Mesothelial cell of epicardium (in vitro differentiated cells): ENCODE measurements around the gene PI16. TPM values are rescaled to one million over a fixed set of nuclear protein-coding genes. Genes with fewer than 3 reads are reported as not detected.

ENCODE experiments used
- DNase-seq, 2 experiments: peaks; one replicate each; pipeline ENCODE4 v3.0.0; 2021; ENCODE audit warnings: low spot score in 2 of 2; ENCODE audit not compliant: unreplicated experiment in 2 of 2
- H3K27ac Mint-ChIP-seq: 2 replicates; pipeline ENCODE4 v1.8.0; 2021; ENCODE audit warnings: mixed read lengths
- H3K27me3 Mint-ChIP-seq: 2 replicates; pipeline ENCODE4 v1.8.0; 2021; ENCODE audit warnings: low read depth, mixed read lengths
- H3K36me3 Mint-ChIP-seq: 2 replicates; pipeline ENCODE4 v1.8.0; 2021; ENCODE audit warnings: mixed read lengths
- H3K4me1 Mint-ChIP-seq: 2 replicates; pipeline ENCODE4 v1.8.0; 2021; ENCODE audit warnings: mixed read lengths
- H3K4me3 Mint-ChIP-seq: 2 replicates; pipeline ENCODE4 v1.8.0; 2021; ENCODE audit warnings: mild to moderate bottlenecking, moderate library complexity, mixed read lengths
- H3K9me3 Mint-ChIP-seq: 2 replicates; pipeline ENCODE4 v1.8.0; 2021; ENCODE audit warnings: mixed read lengths
- total RNA-seq: library from RNA; stranded (reverse); gene quantifications from 3 replicates; pipeline ENCODE4 v1.2.1, GENCODE V29; 2021
- TF ChIP-seq, protein P1 (sequence below): fragments of 200-600 bp; sonication (generic); IDR thresholded peaks from one replicate; pipeline ENCODE4 v1.5.0; 2021; ENCODE audit warnings: antibody characterized with exemption; ENCODE audit not compliant: unreplicated experiment

Gene PI16
- total RNA-seq, 1 donor from 2014 or later: not detected

DNA sequence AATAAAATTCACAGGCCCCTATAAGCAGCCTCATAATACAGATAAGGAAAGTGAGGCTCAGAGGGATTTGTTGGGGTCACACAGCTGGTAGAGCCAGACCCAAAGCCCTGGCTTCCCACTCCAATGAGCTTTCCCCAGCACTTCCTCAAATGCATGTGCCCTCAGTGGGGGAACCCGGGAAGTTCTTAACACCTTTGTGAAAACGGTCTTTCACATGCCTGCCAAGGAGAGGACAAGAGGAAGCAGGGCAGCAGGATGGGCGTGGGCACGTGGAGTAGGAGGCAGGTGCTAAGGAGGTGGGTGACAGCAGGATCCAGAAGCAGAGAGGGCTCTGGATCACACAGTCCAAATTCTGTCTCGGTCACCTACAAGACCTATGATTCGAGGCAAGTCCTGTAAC is 598 bp downstream of the PI16 start:
- H3K4me3 Mint-ChIP-seq: no peak overlapping the region
- no peaks in the 10 kb centered on the region for H3K4me1 Mint-ChIP-seq
- no peaks in the 10 kb centered on the region for H3K36me3 Mint-ChIP-seq
- DNase-seq: no peak
- no peaks in the 10 kb centered on the region for H3K9me3 Mint-ChIP-seq
- no peak overlapping the region for H3K27ac Mint-ChIP-seq
- TF ChIP-seq, protein P1, sequence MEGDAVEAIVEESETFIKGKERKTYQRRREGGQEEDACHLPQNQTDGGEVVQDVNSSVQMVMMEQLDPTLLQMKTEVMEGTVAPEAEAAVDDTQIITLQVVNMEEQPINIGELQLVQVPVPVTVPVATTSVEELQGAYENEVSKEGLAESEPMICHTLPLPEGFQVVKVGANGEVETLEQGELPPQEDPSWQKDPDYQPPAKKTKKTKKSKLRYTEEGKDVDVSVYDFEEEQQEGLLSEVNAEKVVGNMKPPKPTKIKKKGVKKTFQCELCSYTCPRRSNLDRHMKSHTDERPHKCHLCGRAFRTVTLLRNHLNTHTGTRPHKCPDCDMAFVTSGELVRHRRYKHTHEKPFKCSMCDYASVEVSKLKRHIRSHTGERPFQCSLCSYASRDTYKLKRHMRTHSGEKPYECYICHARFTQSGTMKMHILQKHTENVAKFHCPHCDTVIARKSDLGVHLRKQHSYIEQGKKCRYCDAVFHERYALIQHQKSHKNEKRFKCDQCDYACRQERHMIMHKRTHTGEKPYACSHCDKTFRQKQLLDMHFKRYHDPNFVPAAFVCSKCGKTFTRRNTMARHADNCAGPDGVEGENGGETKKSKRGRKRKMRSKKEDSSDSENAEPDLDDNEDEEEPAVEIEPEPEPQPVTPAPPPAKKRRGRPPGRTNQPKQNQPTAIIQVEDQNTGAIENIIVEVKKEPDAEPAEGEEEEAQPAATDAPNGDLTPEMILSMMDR: no peak
- no peaks in the 10 kb centered on the region for H3K27me3 Mint-ChIP-seq

DNA sequence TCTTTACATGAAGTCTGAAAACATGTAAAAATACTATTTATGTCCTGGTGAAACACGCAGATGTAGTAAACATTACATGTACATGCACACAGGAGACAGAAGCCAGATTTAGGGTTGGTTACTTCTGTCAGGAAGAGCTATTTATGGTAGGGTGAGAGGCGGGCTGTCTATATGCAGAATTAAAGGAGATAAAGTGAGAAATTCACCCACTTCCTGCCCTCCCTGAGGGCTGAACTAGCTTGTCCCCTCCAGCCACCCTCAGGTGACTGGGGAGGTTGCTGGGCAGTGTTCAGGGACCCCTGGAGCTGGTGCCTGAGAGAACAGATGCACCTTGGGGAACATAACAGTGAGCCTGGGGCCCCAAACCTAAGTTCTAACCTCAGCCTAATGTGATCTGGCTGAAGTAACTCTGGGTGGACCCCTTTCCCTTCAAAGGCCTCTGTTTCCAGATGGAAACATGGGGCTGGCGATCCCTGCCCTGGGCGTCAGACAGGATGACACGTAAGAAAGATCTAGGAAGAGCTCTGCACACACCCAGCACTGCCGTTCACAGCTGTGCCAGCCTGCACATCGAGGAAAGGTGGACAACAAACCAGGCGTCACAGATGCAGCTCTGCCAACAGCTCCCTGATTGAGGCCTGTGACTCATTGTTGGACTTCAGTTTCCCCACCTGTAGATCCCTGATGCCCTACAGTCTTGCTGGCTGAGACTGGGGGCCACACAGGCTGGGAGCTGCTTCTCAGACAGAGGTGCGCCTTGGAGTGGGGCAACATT is 1.3 kb downstream of the PI16 start:
- Mint-ChIP-seq H3K27ac (no peak overlapping the region), H3K9me3 (no peaks in the 10 kb centered on the region), H3K27me3 (no peaks in the 10 kb centered on the region), H3K4me3 (no peak overlapping the region), H3K4me1 (peaks cover 1% of the 10 kb centered on the region), H3K36me3 (no peaks in the 10 kb centered on the region)
- no peak for DNase-seq
- TF ChIP-seq, protein P1: no peak

DNA sequence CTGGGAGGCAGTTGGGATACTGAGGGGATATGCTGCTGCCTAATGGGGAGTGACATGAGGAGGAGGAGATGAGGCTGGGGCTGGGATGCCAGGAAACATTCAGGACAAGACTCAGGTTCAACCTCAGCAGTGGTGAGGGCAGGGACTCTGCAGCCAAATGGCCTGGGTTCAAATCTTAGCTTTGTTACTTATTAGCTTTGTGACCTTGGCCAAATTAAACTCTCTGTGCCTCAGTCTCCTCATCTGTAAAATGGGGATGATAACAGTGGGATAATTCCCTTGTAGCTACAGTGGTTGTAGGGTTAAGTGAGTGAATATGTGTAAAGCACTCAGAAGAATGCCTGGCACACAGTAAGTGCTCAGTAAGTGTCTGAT is 1.9 kb downstream of the PI16 start:
- DNase-seq: no peak

DNA sequence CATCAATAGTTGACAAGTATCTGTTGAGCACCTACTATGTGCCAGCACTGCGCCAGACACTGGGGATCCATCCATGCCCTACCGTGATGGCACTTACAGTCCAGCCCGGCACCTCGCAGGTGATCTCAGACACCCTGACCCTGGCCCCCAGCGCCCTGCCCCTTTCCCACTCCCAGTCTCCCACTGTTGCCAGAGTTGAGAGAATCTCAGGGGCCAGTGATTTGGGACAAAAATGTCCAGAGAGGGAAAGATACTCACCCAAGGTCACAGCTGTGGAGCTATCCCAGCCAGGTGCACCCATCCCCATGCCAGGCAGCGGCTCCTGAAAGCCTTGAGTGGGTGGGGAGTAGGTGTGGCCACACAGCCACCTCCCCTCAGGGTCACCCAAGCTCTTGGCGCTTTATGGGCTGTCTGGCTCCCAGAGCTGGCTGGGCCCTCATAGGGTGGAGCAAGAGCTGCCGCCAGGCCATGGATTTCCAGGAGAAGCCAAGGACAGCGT is 3.3 kb downstream of the PI16 start:
- TF ChIP-seq, protein P1: no peak
- H3K27me3 Mint-ChIP-seq: no peaks in the 10 kb centered on the region
- no peaks in the 10 kb centered on the region for H3K36me3 Mint-ChIP-seq
- DNase-seq: no peak
- no peaks in the 10 kb centered on the region for H3K9me3 Mint-ChIP-seq
- peaks cover 3% of the 10 kb centered on the region for H3K4me1 Mint-ChIP-seq
- no peak overlapping the region for H3K4me3 Mint-ChIP-seq
- H3K27ac Mint-ChIP-seq: no peak overlapping the region

More for the DNA sequence above, 1.9 kb downstream of the PI16 start:
- H3K4me3 Mint-ChIP-seq: no peak overlapping the region
- peaks cover 3% of the 10 kb centered on the region for H3K4me1 Mint-ChIP-seq
- H3K27me3 Mint-ChIP-seq: no peaks in the 10 kb centered on the region
- H3K27ac Mint-ChIP-seq: no peak overlapping the region
- TF ChIP-seq, protein P1: no peak
- H3K36me3 Mint-ChIP-seq: no peaks in the 10 kb centered on the region
- no peaks in the 10 kb centered on the region for H3K9me3 Mint-ChIP-seq

DNA sequence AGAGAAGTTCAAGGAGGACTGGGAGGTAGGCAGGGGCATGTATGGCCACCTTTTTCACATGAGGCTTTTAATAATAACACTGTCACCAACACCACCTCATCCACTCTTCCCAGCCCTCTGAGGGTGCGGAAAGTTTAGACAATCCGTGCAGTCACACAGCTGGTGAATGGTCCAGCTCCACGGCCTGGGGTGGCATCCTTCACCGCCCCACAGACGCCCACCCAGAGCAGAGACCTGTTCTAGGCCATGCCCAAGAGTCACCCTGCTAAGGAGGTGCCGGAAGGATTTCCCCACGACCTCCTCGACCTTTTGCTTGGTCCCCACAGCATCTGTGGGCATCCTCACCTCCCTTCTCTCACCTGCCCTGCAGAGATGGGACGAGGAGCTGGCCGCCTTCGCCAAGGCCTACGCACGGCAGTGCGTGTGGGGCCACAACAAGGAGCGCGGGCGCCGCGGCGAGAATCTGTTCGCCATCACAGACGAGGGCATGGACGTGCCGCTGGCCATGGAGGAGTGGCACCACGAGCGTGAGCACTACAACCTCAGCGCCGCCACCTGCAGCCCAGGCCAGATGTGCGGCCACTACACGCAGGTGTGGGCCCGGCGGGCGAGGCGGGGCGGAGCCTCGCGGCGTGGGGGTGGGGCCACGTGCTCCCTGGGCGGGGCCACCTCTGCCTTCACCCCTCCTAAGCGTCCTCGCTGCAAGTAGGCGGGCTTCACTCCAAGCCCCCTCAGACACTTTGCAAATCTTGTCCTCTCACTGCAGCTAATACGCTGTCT is 4.4 kb downstream of the PI16 start:
- Mint-ChIP-seq H3K36me3 (no peaks in the 10 kb centered on the region), H3K9me3 (no peaks in the 10 kb centered on the region), H3K27ac (no peak overlapping the region), H3K27me3 (no peaks in the 10 kb centered on the region), H3K4me3 (no peak overlapping the region), H3K4me1 (peaks cover 5% of the 10 kb centered on the region)
- DNase-seq: no peak
- TF ChIP-seq, protein P1: no peak
